ENCODE measurements around the gene SPINK6.

DNA sequence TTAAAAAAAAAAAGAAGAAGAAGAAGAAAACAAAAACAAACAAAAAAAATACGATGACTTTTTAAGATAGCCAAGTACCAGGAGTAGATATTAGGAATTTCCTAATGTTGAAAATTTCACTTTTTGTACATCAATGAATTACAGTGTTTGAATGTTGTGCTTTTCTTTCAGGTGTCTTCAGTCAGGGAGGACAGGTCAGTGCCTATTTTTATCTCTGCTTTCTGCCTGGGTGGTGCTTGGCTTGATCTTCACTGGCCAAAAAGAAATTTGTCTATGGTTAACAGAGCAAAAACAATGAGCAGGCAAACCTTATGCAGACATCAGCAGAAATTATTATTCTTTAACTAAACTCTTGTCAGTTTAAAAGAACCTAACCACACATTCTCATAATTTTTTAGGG is 3.0 kb downstream of the SPINK6 start:
- no peak for TF ChIP-seq CTCF (IDR thresholded peaks at IDR 0.05)
- TF ChIP-seq ZFX (IDR thresholded peaks at IDR 0.05; ENCODE audit: borderline replicate concordance): no peak
